Thymus (tissue), 11 donors: Measurements from ENCODE around the gene CNTN4. TPM values are rescaled to one million over a fixed set of nuclear protein-coding genes. Genes with fewer than 3 reads are reported as not detected.

Experiments used
- DNase-seq, 9 donors: peaks; one replicate each; pipeline ENCODE4 v3.0.0-alpha.2; 2013; ENCODE audit warnings: low spot score in 9 of 9, low read depth in 6 of 9, missing footprints in 1 of 9
- H3K27ac ChIP-seq, 2 donors: one replicate each; pipeline ENCODE4 v1.5.1; 2013; ENCODE audit warnings: control low read depth in 1 of 2, low read depth in 1 of 2, low read length in 1 of 2, mild to moderate bottlenecking in 1 of 2, moderate library complexity in 1 of 2
- H3K27me3 ChIP-seq, 2 donors: one replicate each; pipeline ENCODE4 v1.5.1; 2013; ENCODE audit warnings: low read length in 1 of 2; ENCODE audit not compliant: control insufficient read depth in 2 of 2, insufficient read depth in 1 of 2
- H3K36me3 ChIP-seq, 2 donors: one replicate each; pipeline ENCODE4 v1.5.1; 2013; ENCODE audit warnings: low read length in 1 of 2, mild to moderate bottlenecking in 1 of 2, moderate library complexity in 1 of 2; ENCODE audit not compliant: control insufficient read depth in 2 of 2, insufficient read depth in 2 of 2
- H3K4me1 ChIP-seq, 2 donors: one replicate each; pipeline ENCODE4 v1.5.1; 2013; ENCODE audit warnings: low read length in 2 of 2; ENCODE audit not compliant: control insufficient read depth in 2 of 2, insufficient read depth in 2 of 2
- H3K4me3 ChIP-seq, 2 donors: one replicate each; pipeline ENCODE4 v1.5.1; 2013; ENCODE audit warnings: low read length in 2 of 2, control low read depth in 1 of 2, mild to moderate bottlenecking in 1 of 2
- H3K9me3 ChIP-seq, 2 donors: one replicate each; pipeline ENCODE4 v1.5.1; 2013; ENCODE audit warnings: low read length in 1 of 2, mild to moderate bottlenecking in 1 of 2; ENCODE audit not compliant: control insufficient read depth in 2 of 2, insufficient read depth in 1 of 2
- WGBS: extraction: QIAGEN DNeasy Blood & Tissue Kit; methylation state at CpG from one replicate; pipeline ENCODE4 v1.1.7; 2013; 5-methylcytosine and 5-hydroxymethylcytosine counted together
- polyA plus RNA-seq: library from polyadenylated mRNA; stranded (reverse); fragments of 200-250 nt; gene quantifications from one replicate; pipeline ENCODE4 v1.2.3, GENCODE V29; 2013
- total RNA-seq: library from RNA; stranded (reverse); fragments of 120-200 nt; gene quantifications from one replicate; pipeline ENCODE4 v1.2.4, GENCODE V29; 2013
- donor health status: healthy.

Gene CNTN4
- total and polyA plus RNA-seq, 2 donors = 9.4 to 9.9 TPM

DNA sequence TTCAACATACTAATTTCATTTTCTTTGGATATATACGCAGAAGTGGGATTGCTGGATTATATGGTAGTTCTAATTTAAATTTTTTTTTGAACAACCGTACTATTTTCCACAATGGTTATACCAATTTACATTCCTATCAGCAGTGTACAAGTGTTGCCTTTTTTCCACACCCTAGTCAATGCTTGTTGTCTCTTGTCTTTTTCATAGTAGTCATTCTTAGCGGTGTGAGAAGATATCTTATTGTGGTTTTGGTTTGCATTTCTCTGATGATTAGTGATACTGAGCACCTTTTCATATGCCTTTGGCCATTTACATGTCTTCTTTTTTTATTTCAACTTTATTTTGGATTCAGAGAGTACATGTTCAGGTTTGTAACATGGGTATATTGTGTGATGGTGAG lies 858.4 kb downstream of the CNTN4 start:
- no peak for DNase-seq
- no peaks in the 10 kb centered on the region for H3K36me3 ChIP-seq
- H3K4me1 ChIP-seq = no peaks in the 10 kb centered on the region
- WGBS = 97% methylated on average over 3 of the region's 3 CpGs
- H3K27me3 ChIP-seq = no peaks in the 10 kb centered on the region
- no peak overlapping the region for H3K27ac ChIP-seq
- H3K9me3 ChIP-seq = no peaks in the 10 kb centered on the region
- H3K4me3 ChIP-seq = no peak overlapping the region

DNA sequence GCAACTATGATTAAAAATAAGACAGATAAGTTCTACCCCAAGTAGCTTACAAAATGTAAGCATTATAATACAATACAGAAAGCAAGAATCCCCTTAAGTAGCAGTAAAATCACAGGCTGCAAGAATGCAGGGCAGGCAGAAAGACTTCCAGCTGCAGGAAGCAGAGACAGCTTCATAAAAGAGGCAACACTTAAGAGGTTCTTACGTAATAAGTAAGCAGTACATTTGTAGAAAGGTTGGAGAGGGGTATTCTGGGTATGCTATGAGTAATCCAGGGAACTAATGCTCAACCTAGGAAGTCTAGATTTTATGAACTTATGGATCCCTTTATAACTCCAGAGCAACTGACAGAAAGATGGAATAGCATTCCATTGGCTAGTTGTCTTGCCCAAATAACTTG lies 859.9 kb downstream of the CNTN4 start:
- 88% methylated on average over 1 of the region's 1 CpG for WGBS
- Histone ChIP-seq H3K27me3 (no peaks in the 10 kb centered on the region), H3K36me3 (no peaks in the 10 kb centered on the region), H3K4me1 (no peaks in the 10 kb centered on the region), H3K9me3 (no peaks in the 10 kb centered on the region), H3K4me3 (no peak overlapping the region), H3K27ac (no peak overlapping the region)
- no peak for DNase-seq

DNA sequence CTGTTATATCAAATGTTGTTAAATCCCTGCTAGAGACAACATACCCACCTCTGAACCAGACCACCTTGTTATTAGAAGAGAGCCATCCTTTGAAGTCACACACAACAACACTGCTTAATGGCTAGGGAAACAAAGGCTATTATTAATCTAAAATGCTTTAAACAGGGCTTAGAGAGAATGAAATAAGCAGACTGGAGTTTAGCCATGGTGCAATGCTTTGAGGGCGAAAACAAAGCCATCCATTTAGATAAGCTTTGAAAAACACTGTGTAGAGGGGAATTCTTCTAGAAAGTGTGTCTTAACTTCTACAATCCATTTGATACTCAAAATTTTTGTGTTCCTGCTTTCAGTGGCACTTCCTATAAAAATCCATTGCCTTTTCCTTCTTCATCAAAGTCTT lies 862.9 kb downstream of the CNTN4 start:
- Histone ChIP-seq H3K27ac (no peak overlapping the region), H3K9me3 (no peaks in the 10 kb centered on the region), H3K27me3 (no peaks in the 10 kb centered on the region), H3K4me1 (no peaks in the 10 kb centered on the region), H3K36me3 (no peaks in the 10 kb centered on the region), H3K4me3 (no peak overlapping the region)
- DNase-seq = no peak
- WGBS = 92% methylated on average over 1 of the region's 1 CpG

DNA sequence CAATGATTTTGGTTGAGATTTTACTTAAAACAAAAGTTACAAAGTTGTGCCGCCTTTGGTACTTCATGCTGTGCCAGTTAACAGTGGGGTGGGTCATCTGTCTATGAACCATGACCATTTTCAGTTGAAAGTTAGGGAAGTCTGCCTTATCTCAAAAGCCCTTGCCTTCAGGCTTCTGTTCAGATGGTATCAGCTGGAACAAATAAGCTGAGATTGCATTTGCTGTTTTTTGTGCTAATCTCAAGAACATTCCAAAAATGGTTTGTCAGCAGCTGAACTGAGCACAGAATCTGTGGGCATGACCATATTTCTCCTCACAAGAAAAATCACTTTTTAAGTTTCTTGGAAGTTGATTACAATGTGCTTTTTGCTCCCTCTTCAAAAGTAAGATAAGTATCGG lies 869.2 kb downstream of the CNTN4 start:
- Histone ChIP-seq H3K27me3 (no peaks in the 10 kb centered on the region), H3K4me1 (no peaks in the 10 kb centered on the region), H3K9me3 (no peaks in the 10 kb centered on the region), H3K4me3 (no peak overlapping the region), H3K36me3 (no peaks in the 10 kb centered on the region), H3K27ac (peak overlapping the region in 1 of 2 donors; percentile 28)
- DNase-seq = no peak
- WGBS = 76% methylated on average over 2 of the region's 2 CpGs

DNA sequence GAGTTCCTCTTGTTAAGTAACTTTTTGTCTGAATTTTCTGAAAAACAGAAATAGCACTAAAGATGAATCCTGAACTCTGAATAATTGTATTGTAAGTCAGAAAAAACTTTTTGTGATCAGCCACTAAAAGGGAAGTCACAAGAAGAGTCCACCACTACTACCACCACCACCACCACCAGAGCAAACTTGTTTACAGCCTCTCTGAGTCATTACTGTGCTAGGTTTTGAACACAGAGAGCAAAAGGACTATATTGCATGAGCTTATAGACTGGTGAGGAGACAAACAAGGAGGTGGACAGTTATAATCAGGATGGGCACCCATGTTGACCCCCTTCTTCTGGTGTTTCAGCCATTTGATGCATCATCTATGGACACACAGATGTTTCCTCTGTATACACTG lies 869.8 kb downstream of the CNTN4 start:
- Histone ChIP-seq H3K27me3 (no peaks in the 10 kb centered on the region), H3K27ac (peak overlapping the region in 1 of 2 donors; percentile 12), H3K4me1 (no peaks in the 10 kb centered on the region), H3K9me3 (no peaks in the 10 kb centered on the region), H3K36me3 (no peaks in the 10 kb centered on the region), H3K4me3 (no peak overlapping the region)
- DNase-seq = no peak

DNA sequence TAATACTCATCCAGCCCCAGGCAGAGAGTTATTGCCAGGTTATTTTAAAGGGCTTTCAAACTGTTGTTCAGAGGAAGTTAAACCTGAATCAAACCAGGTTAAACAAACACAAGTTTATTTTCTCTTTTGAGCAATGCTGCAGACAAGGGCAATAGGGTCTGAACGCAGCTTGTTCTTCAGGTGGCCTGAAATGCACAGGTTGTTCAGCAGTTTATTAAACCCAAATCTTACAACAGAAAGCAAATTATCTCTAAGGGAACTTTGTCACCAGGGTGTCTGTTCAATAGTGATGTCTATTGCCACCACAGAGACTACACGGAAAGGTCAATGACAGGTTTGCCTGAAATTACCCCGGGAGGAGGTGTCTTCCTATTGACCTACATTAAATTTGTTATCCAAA lies 877.5 kb downstream of the CNTN4 start:
- H3K9me3 ChIP-seq = no peaks in the 10 kb centered on the region
- DNase-seq = no peak
- 94% methylated on average over 3 of the region's 3 CpGs for WGBS
- no peaks in the 10 kb centered on the region for H3K4me1 ChIP-seq
- H3K4me3 ChIP-seq = no peak overlapping the region
- no peaks in the 10 kb centered on the region for H3K27me3 ChIP-seq
- H3K27ac ChIP-seq = no peak overlapping the region
- no peaks in the 10 kb centered on the region for H3K36me3 ChIP-seq

DNA sequence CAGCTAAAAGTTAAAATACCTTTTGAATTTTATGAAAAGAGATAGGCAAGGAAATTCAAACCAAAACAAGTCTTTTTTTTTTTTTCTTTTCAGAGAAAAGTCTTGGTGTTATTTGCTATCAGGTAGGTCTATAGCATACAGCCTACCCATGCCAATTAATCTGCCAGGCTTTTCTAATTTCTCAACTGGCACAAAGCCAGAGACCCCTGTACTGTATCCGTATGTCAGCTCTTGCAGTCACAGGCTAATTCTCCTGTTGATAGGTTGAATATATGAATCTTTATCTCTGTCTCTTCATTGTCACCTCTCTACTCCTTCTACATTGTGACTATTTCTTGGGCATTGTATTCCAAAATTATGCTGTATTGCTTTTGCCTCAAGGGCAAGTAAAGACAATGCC lies 878.1 kb downstream of the CNTN4 start:
- no peaks in the 10 kb centered on the region for H3K9me3 ChIP-seq
- H3K36me3 ChIP-seq = no peaks in the 10 kb centered on the region
- WGBS = 97% methylated on average over 1 of the region's 1 CpG
- no peaks in the 10 kb centered on the region for H3K4me1 ChIP-seq
- DNase-seq = no peak
- H3K4me3 ChIP-seq = no peak overlapping the region
- H3K27me3 ChIP-seq = no peaks in the 10 kb centered on the region
- H3K27ac ChIP-seq = no peak overlapping the region

DNA sequence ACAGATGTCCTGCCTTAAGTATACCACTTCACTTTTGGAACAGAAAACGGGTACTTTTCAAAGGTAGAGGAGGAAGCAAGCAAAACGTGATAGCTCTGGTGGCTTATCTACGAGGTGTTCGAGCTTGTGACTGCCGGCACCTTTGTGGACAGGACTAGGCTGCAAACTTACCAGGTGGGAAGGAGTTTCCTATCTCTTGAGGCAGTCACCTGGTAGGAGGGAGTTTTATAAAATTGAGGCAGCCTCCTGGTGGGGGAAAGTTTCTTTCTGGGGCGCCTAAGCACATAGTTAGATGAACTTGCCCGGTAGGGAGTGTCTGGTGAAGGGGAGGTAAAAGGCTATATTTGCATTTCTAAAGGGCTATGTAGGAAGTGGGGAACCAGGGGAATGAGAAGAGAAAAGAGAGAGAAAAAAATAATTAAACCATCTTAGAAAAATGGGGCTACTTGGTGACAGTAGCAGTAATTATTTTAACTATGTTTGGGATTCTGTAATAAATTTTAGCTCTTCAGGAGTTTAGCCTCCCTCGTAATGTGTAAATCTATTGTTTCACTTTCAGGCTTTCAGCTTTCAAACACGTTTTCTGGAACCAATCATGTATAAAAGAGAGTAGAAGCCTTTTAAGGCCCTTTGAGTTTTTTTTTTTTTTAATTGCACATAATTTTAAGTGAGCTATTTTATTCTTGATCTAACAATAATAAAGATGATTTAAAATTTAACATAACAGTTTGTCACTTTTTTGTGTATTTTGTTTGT lies 880.5 kb downstream of the CNTN4 start:
- DNase-seq = no peak
- Histone ChIP-seq H3K36me3 (no peaks in the 10 kb centered on the region), H3K9me3 (no peaks in the 10 kb centered on the region), H3K27me3 (no peaks in the 10 kb centered on the region), H3K4me1 (no peaks in the 10 kb centered on the region), H3K4me3 (no peak overlapping the region), H3K27ac (no peak overlapping the region)
- WGBS = 90% methylated on average over 9 of the region's 9 CpGs

DNA sequence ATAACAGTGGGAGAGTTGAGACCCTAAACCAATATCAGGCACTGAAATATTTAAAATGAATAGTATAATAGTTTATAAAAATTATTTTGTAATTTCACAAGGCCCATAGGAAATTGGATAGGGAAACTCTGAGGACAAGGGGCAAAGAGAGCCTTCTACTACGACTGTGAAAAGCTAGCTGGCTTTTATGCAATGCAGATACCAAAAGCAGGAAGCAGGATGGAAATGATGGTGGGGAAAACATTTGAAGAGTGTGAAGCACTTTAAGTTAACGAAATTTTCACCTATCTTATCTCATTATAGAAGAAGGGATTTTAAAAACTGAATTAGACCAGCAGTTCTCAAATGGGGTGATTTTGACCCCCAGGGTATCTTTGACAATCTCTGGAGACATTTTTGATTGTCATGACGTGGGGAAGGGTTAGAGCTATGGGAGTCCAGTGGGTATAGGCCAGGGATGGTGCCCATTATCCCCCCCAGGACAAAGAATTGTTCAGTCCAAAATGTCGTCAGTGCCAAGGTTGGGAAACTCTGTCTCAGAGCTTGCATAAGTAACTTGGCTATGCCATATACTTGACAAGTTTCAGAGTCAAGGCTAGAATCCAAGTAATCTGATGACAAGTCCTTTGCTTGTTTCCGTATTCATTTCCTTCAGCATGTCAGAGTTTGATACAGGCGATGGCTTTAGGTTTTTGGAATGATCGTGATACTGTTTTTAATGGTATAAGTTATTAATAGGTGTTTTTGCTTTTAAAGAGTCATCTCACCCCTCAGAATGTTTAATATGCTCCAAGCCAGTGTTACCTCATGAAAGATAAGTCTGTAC lies 885.6 kb downstream of the CNTN4 start:
- DNase-seq = no peak
- Histone ChIP-seq H3K9me3 (no peaks in the 10 kb centered on the region), H3K27me3 (no peaks in the 10 kb centered on the region), H3K4me3 (no peak overlapping the region), H3K4me1 (no peaks in the 10 kb centered on the region), H3K36me3 (no peaks in the 10 kb centered on the region), H3K27ac (no peak overlapping the region)
- 84% methylated on average over 7 of the region's 7 CpGs for WGBS
